HepG2 (cell line): Measurements from ENCODE around the gene TMEM233. TPM values are rescaled to one million over a fixed set of nuclear protein-coding genes. Genes with fewer than 3 reads are reported as not detected.
A peak's percentile ranks its signal among the peaks of the same experiment; 100 is the strongest.

ENCODE experiments used
- ATAC-seq: fragments of 200-7000 bp; cut with Tn5 transposase; 3 replicates; pipeline ENCODE4 v1.9.1; 2020; ENCODE audit warnings: mild to moderate bottlenecking, moderate library complexity
- BruUV-seq: library from RNA; stranded (reverse); fragments of 400-500 nt; replicated peaks from 2 replicates; lab custom pipeline; 2021; lab: Mats Ljungman, UMichigan
- CTCF ChIA-PET: fragments of 300-600 bp; formaldehyde crosslinking; extraction: SDS; loops from one replicate; lab custom pipeline; 2021; ENCODE audit warnings: low total read pairs, inconsistent platforms, low intra/inter-chr PET ratio; lab: Yijun Ruan, JAX
- POLR2A ChIA-PET: fragments of 350-600 bp; sonication (Branson Sonifier 250); formaldehyde crosslinking; loops from one replicate; lab custom pipeline; 2020; ENCODE audit warnings: antibody characterized with exemption, inconsistent platforms; lab: Yijun Ruan, JAX
- DNase-seq: peaks from one replicate; pipeline ENCODE4 v3.0.0-alpha.2; 2015; ENCODE audit warnings: low spot score
- FAIRE-seq: peaks from 3 replicates; lab custom pipeline; 2011; peaks lifted over from hg19 to GRCh38; lab: Jason Lieb, UNC
- H2AFZ ChIP-seq: one replicate; pipeline ENCODE4 v1.6.1; 2011; ENCODE audit warnings: low read length, inconsistent platforms
- H3K27ac ChIP-seq: fragments of 300-600 bp; 3 replicates; pipeline ENCODE4 v1.8.0; 2011; ENCODE audit warnings: mixed run types, mild to moderate bottlenecking, mixed read lengths, low read length, inconsistent platforms; ENCODE audit not compliant: insufficient read depth; ENCODE audit errors: extremely low read length
- H3K27me3 ChIP-seq, 2 experiments: fragments of 200-600 bp in 1 of 2; 2 replicates in 1 of 2; 3 replicates in 1 of 2; pipeline versions ENCODE4 v1.6.0 to v1.8.0; 2011; ENCODE audit warnings: low read length in 2 of 2, mild to moderate bottlenecking in 2 of 2, moderate library complexity in 2 of 2, inconsistent platforms in 1 of 2; ENCODE audit not compliant: insufficient read depth in 2 of 2, control insufficient read depth in 1 of 2
- H3K36me3 ChIP-seq, 2 experiments: fragments of 200-600 bp in 1 of 2; replicated peaks in 1 of 2; 2 replicates in 1 of 2; 3 replicates in 1 of 2; pipeline versions ENCODE4 v1.5.1 to v1.8.0; 2011; ENCODE audit warnings: low read length in 2 of 2, inconsistent platforms in 1 of 2; ENCODE audit not compliant: insufficient read depth in 2 of 2, control insufficient read depth in 1 of 2
- H3K4me1 ChIP-seq: 2 replicates; pipeline ENCODE4 v1.5.1; 2012; ENCODE audit warnings: low read length, inconsistent platforms; ENCODE audit not compliant: insufficient read depth
- H3K4me2 ChIP-seq: 2 replicates; pipeline ENCODE4 v1.6.0; 2011; ENCODE audit warnings: low read depth, low read length, inconsistent platforms
- H3K4me3 ChIP-seq, 3 experiments: fragments of 200-600 bp in 1 of 3; sonication (generic), shearing (Covaris generic) in 1 of 3; replicated peaks in 1 of 3; 2 replicates each; pipeline ENCODE4 v1.5.1; 2011 to 2016; ENCODE audit warnings: low read length in 3 of 3, inconsistent platforms in 2 of 3, low read depth in 2 of 3, mild to moderate bottlenecking in 2 of 3, control low read depth in 1 of 3, mixed read lengths in 1 of 3; ENCODE audit not compliant: insufficient read depth in 1 of 3
- H3K79me2 ChIP-seq: one replicate; pipeline ENCODE4 v1.6.1; 2011; ENCODE audit warnings: low read length, inconsistent platforms; ENCODE audit not compliant: insufficient read depth
- H3K9ac ChIP-seq: 2 replicates; pipeline ENCODE4 v1.6.0; 2011; ENCODE audit warnings: mild to moderate bottlenecking, low read depth, low read length, inconsistent platforms; ENCODE audit not compliant: insufficient read depth
- H3K9me3 ChIP-seq: 2 replicates; pipeline ENCODE4 v1.5.1; 2012; ENCODE audit warnings: mild to moderate bottlenecking, low read length
- H4K20me1 ChIP-seq: 2 replicates; pipeline ENCODE4 v1.6.0; 2011; ENCODE audit warnings: inconsistent platforms, mild to moderate bottlenecking, low read length, moderate library complexity; ENCODE audit not compliant: insufficient read depth
- AGO1 ChIP-seq: fragments of 200-400 bp; formaldehyde crosslinking; IDR thresholded peaks from 2 replicates; pipeline ENCODE4 v1.6.1; 2017; ENCODE audit warnings: mild to moderate bottlenecking, low read depth, low read length, moderate library complexity; ENCODE audit not compliant: poor library complexity, severe bottlenecking
- FOXK2 ChIP-seq: fragments of 450-650 bp; IDR thresholded peaks from 2 replicates; pipeline ENCODE4 v1.6.1; 2016
- HIC2 ChIP-seq: sonication (generic); formaldehyde crosslinking; IDR thresholded peaks from 2 replicates; pipeline ENCODE4 v1.9.0; 2022; ENCODE audit warnings: low read depth, missing genetic modification reagents
- HNF4A ChIP-seq: sonication (generic); formaldehyde crosslinking; IDR thresholded peaks from 2 replicates; pipeline ENCODE4 v1.4.0; 2020; ENCODE audit warnings: missing genetic modification reagents
- MAFK ChIP-seq, 2 experiments: IDR thresholded peaks in 1 of 2; conservative IDR thresholded peaks in 1 of 2; 2 replicates each; pipeline ENCODE4 v1.6.1; 2011; ENCODE audit warnings: improper control_type of control experiment in 2 of 2, low read length in 2 of 2
- MEIS1 ChIP-seq: sonication (generic); formaldehyde crosslinking; IDR thresholded peaks from 2 replicates; pipeline ENCODE4 v1.9.0; 2021; ENCODE audit warnings: mild to moderate bottlenecking, missing genetic modification reagents, moderate library complexity, borderline replicate concordance
- NR1H2 ChIP-seq: sonication (generic); formaldehyde crosslinking; IDR thresholded peaks from 2 replicates; pipeline ENCODE4 v1.8.1; 2022; ENCODE audit warnings: low read depth, missing genetic modification reagents, borderline replicate concordance
- PAWR ChIP-seq: sonication (generic); formaldehyde crosslinking; IDR thresholded peaks from 2 replicates; pipeline ENCODE4 v1.4.0; 2020; ENCODE audit warnings: missing genetic modification reagents, mild to moderate bottlenecking, borderline replicate concordance
- RELA ChIP-seq: sonication (generic); formaldehyde crosslinking; IDR thresholded peaks from 2 replicates; pipeline ENCODE4 v1.4.0; 2020; ENCODE audit warnings: missing genetic modification reagents
- SALL2 ChIP-seq: sonication (generic); formaldehyde crosslinking; IDR thresholded peaks from 2 replicates; pipeline ENCODE4 v1.8.1; 2023; ENCODE audit warnings: mild to moderate bottlenecking, missing genetic modification reagents, inconsistent platforms
- ZMYM3 ChIP-seq: sonication (generic); formaldehyde crosslinking; IDR thresholded peaks from 2 replicates; pipeline ENCODE4 v1.5.1; 2020; ENCODE audit warnings: mild to moderate bottlenecking, missing genetic modification reagents
- ZNF34 ChIP-seq: sonication (generic); formaldehyde crosslinking; IDR thresholded peaks from 2 replicates; pipeline ENCODE4 v1.4.0; 2020; ENCODE audit warnings: mild to moderate bottlenecking, missing genetic modification reagents, borderline replicate concordance
- ZNF558 ChIP-seq: sonication (generic); formaldehyde crosslinking; IDR thresholded peaks from 2 replicates; pipeline ENCODE4 v1.9.0; 2022; ENCODE audit warnings: mild to moderate bottlenecking, missing genetic modification reagents, borderline replicate concordance
- ZNF674 ChIP-seq: sonication (generic); formaldehyde crosslinking; IDR thresholded peaks from 2 replicates; pipeline ENCODE4 v1.5.0; 2020; ENCODE audit warnings: low read depth, mild to moderate bottlenecking, missing genetic modification reagents
- WGBS: methylation state at CpG from one replicate; pipeline ENCODE4 v1.1.6; 2017; ENCODE audit warnings: low lambda C conversion rate; 5-methylcytosine and 5-hydroxymethylcytosine counted together
- in situ Hi-C: cut with HindIII; loops from 2 replicates; pipeline ENCODE4 v1.10.0; 2017; ENCODE audit warnings: low pct_unique_long_range_greater_than_20kb; ENCODE audit not compliant: extremely low pct_ligation_motif_present
- intact Hi-C: fragments of 100-400 bp; cut with micrococcal nuclease; formaldehyde crosslinking; loops from one replicate; pipeline ENCODE4 v1.10.0; 2022; ENCODE audit not compliant: unreplicated experiment
- polyA plus RNA-seq, 8 experiments: library from polyadenylated mRNA; depleted of rRNA in 3 of 8; stranded (reverse) in 7 of 8; unstranded in 1 of 8; fragments of >200 nt; fragmentation: Illumina TruSeq in 4 of 8; extraction: Trizol in 4 of 8; gene quantifications; 2 replicates each; pipeline versions ENCODE4 v1.2.1 to v1.2.3, GENCODE V29; 2011 to 2016; ENCODE audit warnings: low read depth in 4 of 8, missing spikeins in 1 of 8, mixed read lengths in 1 of 8; ENCODE audit not compliant: insufficient read depth in 1 of 8
- total RNA-seq, 5 experiments: library from RNA; depleted of rRNA; stranded (reverse); fragments of >200 nt; fragmentation: Illumina TruSeq; extraction: Trizol; gene quantifications; 2 replicates each; pipeline ENCODE4 v1.2.3, GENCODE V29; 2016; ENCODE audit warnings: low read depth in 1 of 5

TMEM233 gene
- total and polyA plus RNA-seq, 2 of the 13 experiments (the other 11 are each of a cell fraction or from before 2014, with no cell fraction given): 0.03 TPM; not detected in 1

GRCh38 chr12:119620490-119620889 lies 26.9 kb downstream of the TMEM233 start:
- FAIRE-seq: no peak
- no TSS peak for BruUV-seq

GRCh38 chr12:119621878-119622277 lies 28.3 kb downstream of the TMEM233 start:
- FAIRE-seq: no peak
- no peak overlapping the region for H3K4me2 ChIP-seq
- intact Hi-C loops (no loop called here), in situ Hi-C loops (no loop called here)
- no peak overlapping the region for H3K9ac ChIP-seq
- no peak overlapping the region for H3K4me3 ChIP-seq
- ATAC-seq: no peak
- H3K27me3 ChIP-seq: no peaks in the 10 kb centered on the region; a peak in 1 of 5 replicates
- no peak for DNase-seq
- H3K9me3 ChIP-seq: no peaks in the 10 kb centered on the region; the same call in 1 of the 2 replicates
- peaks cover 6% of the 10 kb centered on the region for H3K4me1 ChIP-seq
- H4K20me1 ChIP-seq: no peaks in the 10 kb centered on the region
- no peak for TF ChIP-seq HIC2 (CRISPR knock-in tag)
- no peak for TF ChIP-seq ZNF34 (CRISPR knock-in tag)
- TF ChIP-seq NR1H2: no peak
- no peak for TF ChIP-seq PAWR (CRISPR knock-in tag)
- no peak for TF ChIP-seq AGO1
- no peak for TF ChIP-seq RELA (CRISPR knock-in tag)
- TF ChIP-seq HNF4A (CRISPR knock-in tag): no peak
- TF ChIP-seq FOXK2: no peak
- no TSS peak for BruUV-seq
- H3K27ac ChIP-seq: no peak overlapping the region
- WGBS: 23% methylated on average over 2 of the region's 2 CpGs
- ChIA-PET POLR2A (no interaction called here), CTCF (no interaction called here)
- no peak overlapping the region for H2AFZ ChIP-seq
- no peaks in the 10 kb centered on the region for H3K79me2 ChIP-seq
- no peaks in the 10 kb centered on the region for H3K36me3 ChIP-seq

More at GRCh38 chr12:119620490-119620889, 26.9 kb downstream of the TMEM233 start:
- Histone ChIP-seq H3K9ac (no peak overlapping the region), H3K27ac (no peak overlapping the region), H3K36me3 (no peaks in the 10 kb centered on the region), H3K4me2 (no peak overlapping the region), H3K4me3 (no peak overlapping the region), H3K27me3 (no peaks in the 10 kb centered on the region; a peak in 1 of 5 replicates), H3K9me3 (no peaks in the 10 kb centered on the region; the same call in 1 of the 2 replicates), H4K20me1 (no peaks in the 10 kb centered on the region), H3K79me2 (no peaks in the 10 kb centered on the region), H3K4me1 (no peaks in the 10 kb centered on the region), H2AFZ (no peak overlapping the region)
- in situ Hi-C loops: no loop called here
- no peak for TF ChIP-seq MEIS1 (CRISPR knock-in tag)
- TF ChIP-seq ZNF674: no peak
- TF ChIP-seq ZNF558: no peak
- TF ChIP-seq MAFK (conservative IDR thresholded peaks at IDR 0.05 in 1 of 2, IDR thresholded peaks at IDR 0.05 in 1 of 2; ENCODE audit: low read length in 2 of 2): 0 out of 4 replicates have a peak, but pooled peaks of 1 of the 2 experiments have one; percentile 3
- TF ChIP-seq ZMYM3 (CRISPR knock-in tag): no peak
- no peak for TF ChIP-seq SALL2
- intact Hi-C loops: no loop called here
- DNase-seq (no peak), ATAC-seq (no peak)
- CTCF ChIA-PET: no interaction called here
- 0% methylated on average over 1 of the region's 1 CpG for WGBS
- POLR2A ChIA-PET: no interaction called here
